ENCODE measurements around the gene AFTPH. TPM values are rescaled to one million over a fixed set of nuclear protein-coding genes. Genes with fewer than 3 reads are reported as not detected.

AFTPH gene
- total RNA-seq, 1 experiment from 2014 or later, result 14.9 TPM

DNA sequence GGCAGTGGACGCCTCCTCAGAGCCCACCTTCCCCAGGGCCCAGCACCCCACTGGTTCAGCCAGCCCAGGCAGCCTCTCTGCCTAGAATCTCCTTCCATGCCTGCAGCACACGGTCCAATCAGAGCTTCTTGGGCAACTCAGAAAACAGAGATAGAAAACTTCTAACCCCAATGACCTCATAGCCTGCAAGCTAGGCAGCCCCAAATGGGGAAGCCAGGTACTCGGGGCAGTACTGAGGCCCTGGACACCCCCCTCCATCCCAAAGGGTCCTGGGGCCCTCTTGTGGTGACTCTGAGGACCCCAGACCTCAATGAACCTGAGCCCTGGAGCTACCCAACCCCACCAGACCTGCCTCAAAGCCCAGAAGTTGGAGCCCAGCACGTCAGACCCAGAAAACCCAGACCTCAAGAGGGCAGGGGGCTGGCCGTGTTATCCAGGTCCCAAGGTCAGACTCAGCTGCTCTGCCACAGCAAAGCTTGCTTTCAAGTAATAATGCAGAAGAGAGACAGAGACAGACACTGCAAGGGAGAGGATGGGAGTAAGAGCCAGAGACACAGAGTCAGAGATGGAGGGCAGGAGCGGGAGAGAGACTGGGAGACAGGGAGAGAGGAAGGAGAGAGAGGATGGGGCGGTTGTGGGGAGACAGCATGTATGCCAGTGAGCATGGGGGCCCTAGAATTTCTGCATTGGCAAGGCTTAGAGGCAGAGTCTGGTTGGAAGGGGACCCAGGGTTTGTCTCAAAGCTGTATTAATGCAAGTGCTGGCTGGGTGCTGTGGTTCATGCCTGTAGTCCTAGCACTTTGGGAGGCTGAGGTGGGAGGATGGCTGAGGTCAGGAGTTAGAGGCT is 101.4 kb downstream of the AFTPH start:
- Mint-ChIP-seq H3K4me3 (no peak overlapping the region), H3K36me3 (no peaks in the 10 kb centered on the region), H3K4me1 (peaks cover 31% of the 10 kb centered on the region), H3K9me3 (no peaks in the 10 kb centered on the region), H3K27ac (no peak overlapping the region), H3K27me3 (ENCODE audit: low read depth) (peaks cover 3% of the 10 kb centered on the region)
- peak; percentile 72 for ATAC-seq
- TF ChIP-seq ESRRA (CRISPR knock-in tag; IDR thresholded peaks at IDR 0.05; ENCODE audit: borderline replicate concordance), result no peak
- TF ChIP-seq, protein P1, sequence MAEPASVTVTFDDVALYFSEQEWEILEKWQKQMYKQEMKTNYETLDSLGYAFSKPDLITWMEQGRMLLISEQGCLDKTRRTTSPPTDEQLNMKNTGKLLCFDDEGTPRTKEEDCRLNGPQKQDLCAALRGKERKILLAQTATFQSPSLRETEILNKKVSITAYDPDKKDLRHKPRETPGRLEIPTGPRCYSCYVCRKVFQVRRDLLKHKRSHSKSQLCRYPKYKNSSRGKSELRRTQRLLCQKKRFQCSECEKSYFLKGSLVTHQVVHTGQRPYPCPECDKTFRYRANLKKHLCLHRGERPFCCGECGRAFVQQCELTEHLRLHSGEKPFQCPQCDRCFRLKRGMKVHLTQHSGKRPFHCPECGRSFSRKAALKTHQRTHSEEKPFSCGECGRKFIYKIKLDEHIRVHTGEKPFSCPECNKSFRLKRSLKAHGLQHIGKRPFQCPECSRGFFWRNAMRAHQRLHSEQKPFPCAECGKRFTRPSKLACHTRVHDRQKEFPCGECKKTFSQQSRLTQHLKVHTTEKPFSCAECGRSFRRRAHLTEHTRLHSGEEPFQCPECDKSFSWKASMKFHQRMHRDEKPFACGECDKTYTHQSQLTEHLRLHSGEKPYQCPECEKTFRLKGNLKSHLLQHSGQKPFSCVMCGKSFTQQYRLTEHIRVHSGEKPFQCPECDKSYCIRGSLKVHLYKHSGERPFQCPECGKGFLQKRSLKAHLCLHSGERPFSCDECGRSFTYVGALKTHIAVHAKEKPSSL (CRISPR knock-in tag; conservative IDR thresholded peaks at IDR 0.05), result no peak
- TF ChIP-seq, protein P2, sequence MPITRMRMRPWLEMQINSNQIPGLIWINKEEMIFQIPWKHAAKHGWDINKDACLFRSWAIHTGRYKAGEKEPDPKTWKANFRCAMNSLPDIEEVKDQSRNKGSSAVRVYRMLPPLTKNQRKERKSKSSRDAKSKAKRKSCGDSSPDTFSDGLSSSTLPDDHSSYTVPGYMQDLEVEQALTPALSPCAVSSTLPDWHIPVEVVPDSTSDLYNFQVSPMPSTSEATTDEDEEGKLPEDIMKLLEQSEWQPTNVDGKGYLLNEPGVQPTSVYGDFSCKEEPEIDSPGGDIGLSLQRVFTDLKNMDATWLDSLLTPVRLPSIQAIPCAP (CRISPR knock-in tag; IDR thresholded peaks at IDR 0.05), result no peak
- TF ChIP-seq TP53 (CRISPR knock-in tag; IDR thresholded peaks at IDR 0.05), result no peak
- TF ChIP-seq, protein P3, sequence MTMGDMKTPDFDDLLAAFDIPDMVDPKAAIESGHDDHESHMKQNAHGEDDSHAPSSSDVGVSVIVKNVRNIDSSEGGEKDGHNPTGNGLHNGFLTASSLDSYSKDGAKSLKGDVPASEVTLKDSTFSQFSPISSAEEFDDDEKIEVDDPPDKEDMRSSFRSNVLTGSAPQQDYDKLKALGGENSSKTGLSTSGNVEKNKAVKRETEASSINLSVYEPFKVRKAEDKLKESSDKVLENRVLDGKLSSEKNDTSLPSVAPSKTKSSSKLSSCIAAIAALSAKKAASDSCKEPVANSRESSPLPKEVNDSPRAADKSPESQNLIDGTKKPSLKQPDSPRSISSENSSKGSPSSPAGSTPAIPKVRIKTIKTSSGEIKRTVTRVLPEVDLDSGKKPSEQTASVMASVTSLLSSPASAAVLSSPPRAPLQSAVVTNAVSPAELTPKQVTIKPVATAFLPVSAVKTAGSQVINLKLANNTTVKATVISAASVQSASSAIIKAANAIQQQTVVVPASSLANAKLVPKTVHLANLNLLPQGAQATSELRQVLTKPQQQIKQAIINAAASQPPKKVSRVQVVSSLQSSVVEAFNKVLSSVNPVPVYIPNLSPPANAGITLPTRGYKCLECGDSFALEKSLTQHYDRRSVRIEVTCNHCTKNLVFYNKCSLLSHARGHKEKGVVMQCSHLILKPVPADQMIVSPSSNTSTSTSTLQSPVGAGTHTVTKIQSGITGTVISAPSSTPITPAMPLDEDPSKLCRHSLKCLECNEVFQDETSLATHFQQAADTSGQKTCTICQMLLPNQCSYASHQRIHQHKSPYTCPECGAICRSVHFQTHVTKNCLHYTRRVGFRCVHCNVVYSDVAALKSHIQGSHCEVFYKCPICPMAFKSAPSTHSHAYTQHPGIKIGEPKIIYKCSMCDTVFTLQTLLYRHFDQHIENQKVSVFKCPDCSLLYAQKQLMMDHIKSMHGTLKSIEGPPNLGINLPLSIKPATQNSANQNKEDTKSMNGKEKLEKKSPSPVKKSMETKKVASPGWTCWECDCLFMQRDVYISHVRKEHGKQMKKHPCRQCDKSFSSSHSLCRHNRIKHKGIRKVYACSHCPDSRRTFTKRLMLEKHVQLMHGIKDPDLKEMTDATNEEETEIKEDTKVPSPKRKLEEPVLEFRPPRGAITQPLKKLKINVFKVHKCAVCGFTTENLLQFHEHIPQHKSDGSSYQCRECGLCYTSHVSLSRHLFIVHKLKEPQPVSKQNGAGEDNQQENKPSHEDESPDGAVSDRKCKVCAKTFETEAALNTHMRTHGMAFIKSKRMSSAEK (CRISPR knock-in tag; IDR thresholded peaks at IDR 0.05; ENCODE audit: borderline replicate concordance), result no peak
- TF ChIP-seq, protein P4, sequence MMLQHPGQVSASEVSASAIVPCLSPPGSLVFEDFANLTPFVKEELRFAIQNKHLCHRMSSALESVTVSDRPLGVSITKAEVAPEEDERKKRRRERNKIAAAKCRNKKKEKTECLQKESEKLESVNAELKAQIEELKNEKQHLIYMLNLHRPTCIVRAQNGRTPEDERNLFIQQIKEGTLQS (CRISPR knock-in tag; conservative IDR thresholded peaks at IDR 0.05), result no peak
- TF ChIP-seq, protein P5, sequence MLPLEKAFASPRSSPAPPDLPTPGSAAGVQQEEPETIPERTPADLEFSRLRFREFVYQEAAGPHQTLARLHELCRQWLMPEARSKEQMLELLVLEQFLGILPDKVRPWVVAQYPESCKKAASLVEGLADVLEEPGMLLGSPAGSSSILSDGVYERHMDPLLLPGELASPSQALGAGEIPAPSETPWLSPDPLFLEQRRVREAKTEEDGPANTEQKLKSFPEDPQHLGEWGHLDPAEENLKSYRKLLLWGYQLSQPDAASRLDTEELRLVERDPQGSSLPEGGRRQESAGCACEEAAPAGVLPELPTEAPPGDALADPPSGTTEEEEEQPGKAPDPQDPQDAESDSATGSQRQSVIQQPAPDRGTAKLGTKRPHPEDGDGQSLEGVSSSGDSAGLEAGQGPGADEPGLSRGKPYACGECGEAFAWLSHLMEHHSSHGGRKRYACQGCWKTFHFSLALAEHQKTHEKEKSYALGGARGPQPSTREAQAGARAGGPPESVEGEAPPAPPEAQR (CRISPR knock-in tag; IDR thresholded peaks at IDR 0.05), result no peak
- no peak for TF ChIP-seq ZNF263 (CRISPR knock-in tag; IDR thresholded peaks at IDR 0.05; ENCODE audit: low read depth)
- no peak for TF ChIP-seq PRRX2 (CRISPR knock-in tag; IDR thresholded peaks at IDR 0.05)
- TF ChIP-seq JAZF1 (CRISPR knock-in tag; IDR thresholded peaks at IDR 0.05), result no peak
- TF ChIP-seq IRF2 (CRISPR knock-in tag; IDR thresholded peaks at IDR 0.05; ENCODE audit: borderline replicate concordance, low read depth), result no peak
- no peak for TF ChIP-seq FOXJ3 (CRISPR knock-in tag; IDR thresholded peaks at IDR 0.05; ENCODE audit: borderline replicate concordance)
- TF ChIP-seq, protein P6, sequence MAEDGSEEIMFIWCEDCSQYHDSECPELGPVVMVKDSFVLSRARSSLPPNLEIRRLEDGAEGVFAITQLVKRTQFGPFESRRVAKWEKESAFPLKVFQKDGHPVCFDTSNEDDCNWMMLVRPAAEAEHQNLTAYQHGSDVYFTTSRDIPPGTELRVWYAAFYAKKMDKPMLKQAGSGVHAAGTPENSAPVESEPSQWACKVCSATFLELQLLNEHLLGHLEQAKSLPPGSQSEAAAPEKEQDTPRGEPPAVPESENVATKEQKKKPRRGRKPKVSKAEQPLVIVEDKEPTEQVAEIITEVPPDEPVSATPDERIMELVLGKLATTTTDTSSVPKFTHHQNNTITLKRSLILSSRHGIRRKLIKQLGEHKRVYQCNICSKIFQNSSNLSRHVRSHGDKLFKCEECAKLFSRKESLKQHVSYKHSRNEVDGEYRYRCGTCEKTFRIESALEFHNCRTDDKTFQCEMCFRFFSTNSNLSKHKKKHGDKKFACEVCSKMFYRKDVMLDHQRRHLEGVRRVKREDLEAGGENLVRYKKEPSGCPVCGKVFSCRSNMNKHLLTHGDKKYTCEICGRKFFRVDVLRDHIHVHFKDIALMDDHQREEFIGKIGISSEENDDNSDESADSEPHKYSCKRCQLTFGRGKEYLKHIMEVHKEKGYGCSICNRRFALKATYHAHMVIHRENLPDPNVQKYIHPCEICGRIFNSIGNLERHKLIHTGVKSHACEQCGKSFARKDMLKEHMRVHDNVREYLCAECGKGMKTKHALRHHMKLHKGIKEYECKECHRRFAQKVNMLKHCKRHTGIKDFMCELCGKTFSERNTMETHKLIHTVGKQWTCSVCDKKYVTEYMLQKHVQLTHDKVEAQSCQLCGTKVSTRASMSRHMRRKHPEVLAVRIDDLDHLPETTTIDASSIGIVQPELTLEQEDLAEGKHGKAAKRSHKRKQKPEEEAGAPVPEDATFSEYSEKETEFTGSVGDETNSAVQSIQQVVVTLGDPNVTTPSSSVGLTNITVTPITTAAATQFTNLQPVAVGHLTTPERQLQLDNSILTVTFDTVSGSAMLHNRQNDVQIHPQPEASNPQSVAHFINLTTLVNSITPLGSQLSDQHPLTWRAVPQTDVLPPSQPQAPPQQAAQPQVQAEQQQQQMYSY (CRISPR knock-in tag; IDR thresholded peaks at IDR 0.05), result no peak
- TF ChIP-seq TCF7 (CRISPR knock-in tag; IDR thresholded peaks at IDR 0.05; ENCODE audit: low read depth), result no peak
- no peak for TF ChIP-seq ZNF671 (CRISPR knock-in tag; IDR thresholded peaks at IDR 0.05)
- TF ChIP-seq, protein P7, sequence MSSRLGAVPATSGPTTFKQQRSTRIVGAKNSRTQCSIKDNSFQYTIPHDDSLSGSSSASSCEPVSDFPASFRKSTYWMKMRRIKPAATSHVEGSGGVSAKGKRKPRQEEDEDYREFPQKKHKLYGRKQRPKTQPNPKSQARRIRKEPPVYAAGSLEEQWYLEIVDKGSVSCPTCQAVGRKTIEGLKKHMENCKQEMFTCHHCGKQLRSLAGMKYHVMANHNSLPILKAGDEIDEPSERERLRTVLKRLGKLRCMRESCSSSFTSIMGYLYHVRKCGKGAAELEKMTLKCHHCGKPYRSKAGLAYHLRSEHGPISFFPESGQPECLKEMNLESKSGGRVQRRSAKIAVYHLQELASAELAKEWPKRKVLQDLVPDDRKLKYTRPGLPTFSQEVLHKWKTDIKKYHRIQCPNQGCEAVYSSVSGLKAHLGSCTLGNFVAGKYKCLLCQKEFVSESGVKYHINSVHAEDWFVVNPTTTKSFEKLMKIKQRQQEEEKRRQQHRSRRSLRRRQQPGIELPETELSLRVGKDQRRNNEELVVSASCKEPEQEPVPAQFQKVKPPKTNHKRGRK (CRISPR knock-in tag; IDR thresholded peaks at IDR 0.05; ENCODE audit: borderline replicate concordance), result no peak
- TF ChIP-seq, protein P8, sequence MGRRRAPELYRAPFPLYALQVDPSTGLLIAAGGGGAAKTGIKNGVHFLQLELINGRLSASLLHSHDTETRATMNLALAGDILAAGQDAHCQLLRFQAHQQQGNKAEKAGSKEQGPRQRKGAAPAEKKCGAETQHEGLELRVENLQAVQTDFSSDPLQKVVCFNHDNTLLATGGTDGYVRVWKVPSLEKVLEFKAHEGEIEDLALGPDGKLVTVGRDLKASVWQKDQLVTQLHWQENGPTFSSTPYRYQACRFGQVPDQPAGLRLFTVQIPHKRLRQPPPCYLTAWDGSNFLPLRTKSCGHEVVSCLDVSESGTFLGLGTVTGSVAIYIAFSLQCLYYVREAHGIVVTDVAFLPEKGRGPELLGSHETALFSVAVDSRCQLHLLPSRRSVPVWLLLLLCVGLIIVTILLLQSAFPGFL (CRISPR knock-in tag; IDR thresholded peaks at IDR 0.05; ENCODE audit: borderline replicate concordance), result no peak
- TF ChIP-seq ZNF396 (CRISPR knock-in tag; IDR thresholded peaks at IDR 0.05; ENCODE audit: borderline replicate concordance), result no peak
- peak; percentile 44 for DNase-seq (ENCODE audit: low spot score)
- POLR2A ChIA-PET, result interaction anchor here (1.3 kb wide), 1 partner anchor 29 kb away, joined by 5 read pairs; the partner anchor contains the start of gene SERTAD2
- CTCF ChIA-PET, result interaction anchor here (0.6 to 4.5 kb wide), 27 partner anchors 9 to 576 kb away, joined by 3 to 45 read pairs (median 4); partner anchors contain the start of genes AFTPH and SERTAD2
